Right cardiac atrium (tissue), 5 donors: Measurements from ENCODE around the gene PHAF1. TPM values are rescaled to one million over a fixed set of nuclear protein-coding genes. Genes with fewer than 3 reads are reported as not detected.

ENCODE experiments used
- ATAC-seq, 2 donors: fragments of 200-7000 bp; cut with Tn5 transposase; one replicate each; pipeline versions ENCODE4 v1.8.0 to v1.9.1; 2020; ENCODE audit warnings: moderate library complexity in 2 of 2, mild to moderate bottlenecking in 1 of 2
- DNase-seq, 3 donors: peaks; one replicate each; pipeline ENCODE4 v3.0.0-alpha.2; 2020
- H3K27ac ChIP-seq: one replicate; pipeline ENCODE4 v1.5.1; 2013; ENCODE audit warnings: mild to moderate bottlenecking, low read length, control low read depth, moderate library complexity
- H3K27me3 ChIP-seq: one replicate; pipeline ENCODE4 v1.6.1; 2013; ENCODE audit not compliant: control insufficient read depth, insufficient read depth
- H3K4me1 ChIP-seq: one replicate; pipeline ENCODE4 v1.6.1; 2013; ENCODE audit warnings: low read length; ENCODE audit not compliant: control insufficient read depth, insufficient read depth
- H3K4me3 ChIP-seq: one replicate; pipeline ENCODE4 v1.5.1; 2013; ENCODE audit warnings: low read length, control low read depth
- H3K9me3 ChIP-seq: one replicate; pipeline ENCODE4 v1.6.1; 2013; ENCODE audit warnings: low read length; ENCODE audit not compliant: control insufficient read depth
- WGBS: extraction: QIAGEN DNeasy Blood & Tissue Kit; methylation state at CpG from one replicate; pipeline ENCODE4 v1.1.7; 2013; 5-methylcytosine and 5-hydroxymethylcytosine counted together
- intact Hi-C, 4 donors: fragments of 100-400 bp; cut with DNase I; formaldehyde crosslinking; loops; one replicate each; pipeline versions ENCODE4 v1.11.0 to v1.14.0; 2022 to 2023
- long read RNA-seq, 4 donors: library from polyadenylated mRNA; unstranded; transcript quantifications; one replicate each; pipeline ENCODE4 v2.0.0, GENCODE V29; 2020 to 2021
- polyA plus RNA-seq: library from polyadenylated mRNA; stranded (reverse); fragments of 200-250 nt; gene quantifications from one replicate; pipeline ENCODE4 v1.2.3, GENCODE V29; 2013
- total RNA-seq, 4 donors: library from RNA; stranded (reverse); fragmentation: NEBNext Ultra II Directional; extraction: Animal tissue kit (Norgen Biotek cat#: 25700); gene quantifications; one replicate each; pipeline ENCODE4 v1.2.1, GENCODE V29; 2021
- donor health status: healthy with polysubstance abuse.
- donor health status: DM: no; HTN: yes; CAD: no.
- donor health status: DM: no; HTN: no; CAD: no.
- donor health status: DM: no; HTN: yes; CAD: no; lungs with severe emphysema.
- donor health status: DM: yes; HTN: yes; CAD: no.

The PHAF1 gene
- total RNA-seq (10 to 100 TPM; 11.4 to 11.8 (median 11.6) TPM), polyA plus RNA-seq (7.1 TPM)
- long read RNA-seq, donor 1, transcript C16orf70-208 (17 exons, 1,353 nt), result major isoform, 14 of 27 reads
- long read RNA-seq, donor 1, partial matches to known transcripts, result 3 of 27 reads
- long read RNA-seq, donor 1, other reads (novel, unspliced or antisense), result 8 of 27 reads
- long read RNA-seq, donor 2, transcript C16orf70-208 (17 exons, 1,353 nt), result major isoform, 11 of 20 reads
- long read RNA-seq, donor 2, partial matches to known transcripts, result 1 of 20 reads
- long read RNA-seq, donor 2, other reads (novel, unspliced or antisense), result 5 of 20 reads
- long read RNA-seq, donor 3, transcript C16orf70-208 (17 exons, 1,353 nt), result major isoform, 14 of 34 reads
- long read RNA-seq, donor 3, partial matches to known transcripts, result 4 of 34 reads
- long read RNA-seq, donor 3, other reads (novel, unspliced or antisense), result 15 of 34 reads
- long read RNA-seq, donor 4, transcript C16orf70-208 (17 exons, 1,353 nt), result major isoform, 9 of 19 reads
- long read RNA-seq, donor 4, partial matches to known transcripts, result 0 of 19 reads
- long read RNA-seq, donor 4, other reads (novel, unspliced or antisense), result 8 of 19 reads

DNA sequence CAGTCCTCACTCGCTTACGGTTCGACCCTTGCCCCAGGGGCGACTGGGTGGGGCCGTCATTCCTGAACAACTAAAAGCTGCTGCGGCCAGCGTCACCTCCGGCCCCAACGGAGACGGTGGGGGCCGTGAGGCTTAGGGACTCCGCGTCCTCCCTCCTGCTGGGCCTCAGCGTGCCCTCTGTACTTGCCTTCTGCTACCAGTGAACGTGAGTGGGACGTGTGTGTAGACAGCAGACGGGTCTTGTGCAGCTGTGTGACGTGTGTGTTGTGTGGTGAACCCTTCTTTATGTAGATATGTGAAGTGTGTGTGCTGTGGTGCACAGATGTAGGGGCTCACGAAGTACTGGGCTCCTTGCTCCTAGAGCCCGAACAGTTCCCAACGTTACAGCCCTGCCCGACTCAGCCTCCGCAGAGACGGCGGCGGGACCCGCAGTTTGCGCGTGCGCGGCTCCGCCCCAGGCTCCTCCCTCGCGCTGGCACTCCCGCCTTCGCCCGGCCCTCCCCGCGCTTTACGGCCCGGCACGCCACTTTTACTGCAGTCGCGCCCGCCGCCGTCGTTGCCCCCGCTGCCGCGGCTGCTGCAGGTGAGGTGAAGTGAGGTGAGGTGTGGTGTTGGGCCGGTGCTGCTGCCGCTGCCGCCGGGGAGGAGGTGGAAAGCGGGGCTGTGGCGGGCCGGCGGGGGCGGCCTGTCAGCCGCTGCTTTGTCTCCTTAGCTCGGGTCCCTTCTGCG, at the start of gene PHAF1:
Gene PHAF1, plus strand, starts transcription at position 535 of the 729 bp plus-strand sequence. CDS start 235 bp downstream, outside the sequence.
- intact Hi-C loops, result loop anchor here in 1 of 4 donors (5.0 kb wide), 1 partner anchor 38 kb away; no protein-coding TSS in a partner anchor
- H3K27me3 ChIP-seq, result no peaks in the 10 kb centered on the region
- WGBS, result 1% methylated on average over 63 of the region's 63 CpGs
- H3K4me3 ChIP-seq, result peak within 1 kb of the TSS; percentile 80
- H3K27ac ChIP-seq, result peak within 1 kb of the TSS; percentile 66
- DNase-seq, result peak; percentile 93 to 98 (median 97)
- peaks cover 3% of the 10 kb centered on the region for H3K4me1 ChIP-seq
- peak; percentile 97 for ATAC-seq
- no peaks in the 10 kb centered on the region for H3K9me3 ChIP-seq

DNA sequence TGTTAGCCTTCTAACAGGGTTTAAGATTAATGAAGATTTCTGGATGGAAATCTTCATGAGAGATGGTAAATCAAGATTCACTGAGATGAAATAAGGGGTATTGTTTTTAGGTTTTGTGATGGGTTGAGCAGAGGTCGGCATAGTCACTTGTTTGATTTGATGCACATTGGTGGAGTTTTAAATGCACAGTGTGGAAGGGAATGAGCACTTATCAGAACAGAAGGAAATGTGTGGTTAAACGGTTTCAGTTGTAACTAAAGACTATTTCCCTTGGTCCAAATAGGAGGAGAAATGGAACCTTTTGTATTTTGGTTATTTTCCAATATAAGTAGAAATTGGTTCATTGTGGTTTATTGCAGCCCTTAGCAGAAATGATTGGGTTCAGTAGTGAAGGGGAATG, 46.7 kb upstream of the PHAF1 start:
- intact Hi-C loops, result no loop called here
- Histone ChIP-seq H3K27me3 (no peaks in the 10 kb centered on the region), H3K4me3 (no peak overlapping the region), H3K9me3 (no peaks in the 10 kb centered on the region), H3K27ac (no peak overlapping the region), H3K4me1 (no peaks in the 10 kb centered on the region)
- DNase-seq, result no peak
- no peak for ATAC-seq
- 39% methylated on average over 2 of the region's 2 CpGs for WGBS

DNA sequence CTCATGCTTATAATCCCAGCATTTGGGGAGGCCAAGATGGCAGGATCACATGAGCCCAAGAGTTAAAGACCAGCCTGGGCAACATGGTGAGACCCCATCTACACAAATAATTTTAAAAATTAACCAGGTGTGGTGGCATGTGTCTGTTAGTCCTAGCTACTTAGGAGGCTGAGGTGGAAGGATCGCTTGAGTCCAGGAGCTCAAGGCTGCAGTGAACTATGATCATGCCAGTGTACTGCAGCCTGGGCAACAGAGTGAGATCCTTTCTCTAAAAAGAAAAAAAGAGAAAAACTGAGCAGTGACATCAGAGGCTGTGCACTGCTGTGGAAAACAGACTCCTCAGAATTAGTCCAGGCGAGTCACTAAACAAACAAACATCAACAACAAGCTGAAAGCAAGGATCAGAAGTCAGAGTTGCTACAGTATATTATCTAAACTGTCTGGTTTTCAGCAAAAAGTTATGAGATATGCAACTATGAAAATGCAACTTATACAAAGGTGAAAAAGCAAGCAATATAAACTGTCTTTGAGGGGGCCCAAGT, 41.5 kb upstream of the PHAF1 start:
- Histone ChIP-seq H3K4me1 (no peaks in the 10 kb centered on the region), H3K27ac (no peak overlapping the region), H3K9me3 (no peaks in the 10 kb centered on the region), H3K27me3 (no peaks in the 10 kb centered on the region), H3K4me3 (no peak overlapping the region)
- ATAC-seq (no peak), DNase-seq (no peak)
- WGBS, result 98% methylated on average over 2 of the region's 2 CpGs
- intact Hi-C loops, result no loop called here

DNA sequence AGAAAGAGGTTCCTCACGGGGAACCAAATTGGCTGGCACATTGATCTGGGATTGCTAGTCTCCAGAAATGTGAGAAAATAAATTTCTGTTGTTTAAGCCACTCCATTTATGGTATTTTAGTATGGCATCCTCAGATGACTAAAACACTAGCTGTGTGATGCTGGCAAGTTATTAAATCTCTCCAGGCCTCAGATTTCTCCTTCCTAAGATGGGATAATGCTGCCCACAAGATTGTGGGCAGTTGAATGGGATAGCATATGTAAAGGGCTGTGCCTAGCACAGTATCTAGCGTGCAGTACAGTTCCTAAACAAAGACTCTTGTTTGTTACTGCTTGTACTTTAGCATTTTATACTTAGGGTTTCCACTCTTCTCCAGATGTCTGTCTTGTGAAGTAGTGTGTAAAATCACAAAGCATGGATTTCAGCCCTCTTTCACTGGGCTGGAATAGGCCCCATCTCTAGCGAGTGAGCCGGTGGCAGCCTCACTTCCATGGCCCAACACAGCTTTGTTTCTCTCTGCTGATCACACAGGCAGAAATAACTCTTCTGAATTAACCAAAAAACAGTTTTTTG, 38.2 kb upstream of the PHAF1 start:
- Histone ChIP-seq H3K9me3 (no peaks in the 10 kb centered on the region), H3K4me1 (no peaks in the 10 kb centered on the region), H3K4me3 (no peak overlapping the region), H3K27ac (no peak overlapping the region), H3K27me3 (no peaks in the 10 kb centered on the region)
- WGBS, result 85% methylated on average over 4 of the region's 4 CpGs
- ATAC-seq (no peak), DNase-seq (no peak)
- intact Hi-C loops, result no loop called here

DNA sequence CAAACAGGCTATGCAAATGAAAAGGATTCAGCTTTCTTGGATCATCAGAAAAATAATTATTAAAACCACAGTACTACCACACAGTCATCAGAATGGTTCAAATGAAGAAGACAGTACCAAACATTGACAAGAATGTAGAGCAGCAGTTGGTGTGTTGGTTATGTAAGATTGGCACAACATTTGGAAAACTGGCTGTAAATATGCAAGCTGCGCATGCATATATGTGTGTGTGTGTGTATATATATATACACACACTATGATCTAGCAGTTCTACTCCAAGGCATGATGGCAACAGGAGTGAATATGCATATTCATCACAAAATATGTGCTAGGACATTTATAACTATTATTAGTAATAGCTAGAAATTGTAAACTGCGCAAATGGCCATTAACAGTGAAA, 34.4 kb upstream of the PHAF1 start:
- H3K27ac ChIP-seq, result no peak overlapping the region
- intact Hi-C loops, result no loop called here
- H3K27me3 ChIP-seq, result no peaks in the 10 kb centered on the region
- WGBS, result 100% methylated on average over 2 of the region's 2 CpGs
- no peak for DNase-seq
- no peaks in the 10 kb centered on the region for H3K9me3 ChIP-seq
- H3K4me1 ChIP-seq, result no peaks in the 10 kb centered on the region
- no peak for ATAC-seq
- no peak overlapping the region for H3K4me3 ChIP-seq

DNA sequence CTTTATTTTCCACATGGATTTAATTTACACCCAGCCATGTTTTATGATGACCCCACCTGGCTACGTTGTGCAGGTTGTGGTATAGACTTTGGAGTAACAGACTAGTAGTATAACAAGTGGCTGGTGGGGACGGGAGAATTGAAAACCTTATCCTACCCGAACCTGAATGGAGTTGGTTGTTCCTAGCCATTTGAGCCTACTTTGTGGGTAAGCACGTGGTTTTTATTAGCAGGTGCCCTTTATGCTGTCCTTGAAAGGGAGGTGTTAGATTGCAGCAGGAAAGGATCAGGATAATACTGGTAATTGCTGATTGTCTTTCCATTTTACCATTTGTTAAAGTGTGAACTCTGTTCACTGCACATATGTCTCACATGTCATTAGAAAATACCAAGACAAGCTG, 31.9 kb upstream of the PHAF1 start:
- ATAC-seq (no peak), DNase-seq (no peak)
- H3K27ac ChIP-seq, result no peak overlapping the region
- no peaks in the 10 kb centered on the region for H3K9me3 ChIP-seq
- intact Hi-C loops, result no loop called here
- H3K4me3 ChIP-seq, result no peak overlapping the region
- no peaks in the 10 kb centered on the region for H3K4me1 ChIP-seq
- WGBS, result 81% methylated on average over 4 of the region's 4 CpGs
- H3K27me3 ChIP-seq, result no peaks in the 10 kb centered on the region

DNA sequence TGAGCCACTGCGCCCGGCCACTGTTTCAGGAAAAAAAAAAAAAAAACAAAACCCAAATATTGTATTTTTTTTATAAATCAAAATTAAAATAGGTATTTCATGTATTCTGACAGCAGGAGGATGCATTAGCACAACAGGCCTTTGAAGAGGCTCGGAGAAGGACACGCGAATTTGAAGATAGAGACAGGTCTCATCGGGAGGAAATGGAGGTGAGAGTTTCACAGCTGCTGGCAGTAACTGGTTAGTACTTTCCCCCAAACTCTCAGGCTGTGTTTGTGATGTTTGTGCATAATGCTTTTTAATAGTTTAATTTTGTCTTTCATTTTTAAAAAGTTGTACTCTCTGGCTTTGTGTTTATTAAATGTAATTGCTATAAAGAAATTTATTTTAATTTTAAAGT, 27.6 kb upstream of the PHAF1 start:
- WGBS, result 89% methylated on average over 6 of the region's 6 CpGs
- Histone ChIP-seq H3K4me1 (no peaks in the 10 kb centered on the region), H3K4me3 (no peak overlapping the region), H3K27ac (no peak overlapping the region), H3K27me3 (no peaks in the 10 kb centered on the region), H3K9me3 (no peaks in the 10 kb centered on the region)
- DNase-seq (no peak), ATAC-seq (no peak)
- intact Hi-C loops, result no loop called here

DNA sequence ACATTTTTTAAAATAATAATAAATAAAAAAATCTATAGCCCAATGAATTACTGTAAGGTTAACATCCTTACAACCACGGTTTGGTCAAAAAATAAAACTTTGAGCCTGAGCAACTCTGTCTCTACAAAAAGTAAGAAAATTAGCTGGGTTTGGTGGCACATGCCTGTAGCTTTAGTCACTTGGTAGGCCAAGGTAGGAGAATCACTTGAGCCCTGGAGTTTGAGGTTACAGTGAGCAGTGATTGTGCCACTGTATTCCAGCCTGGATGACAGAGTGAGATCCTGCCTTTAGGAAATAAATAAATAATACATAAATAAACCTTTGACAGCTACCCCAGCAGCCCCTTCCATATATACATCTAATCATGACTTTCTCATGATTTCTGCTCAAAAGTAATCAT, 26.9 kb upstream of the PHAF1 start:
- Histone ChIP-seq H3K4me3 (no peak overlapping the region), H3K4me1 (no peaks in the 10 kb centered on the region), H3K27ac (no peak overlapping the region), H3K27me3 (no peaks in the 10 kb centered on the region), H3K9me3 (no peaks in the 10 kb centered on the region)
- ATAC-seq, result no peak
- 95% methylated on average over 1 of the region's 1 CpG for WGBS
- intact Hi-C loops, result no loop called here
- no peak for DNase-seq

DNA sequence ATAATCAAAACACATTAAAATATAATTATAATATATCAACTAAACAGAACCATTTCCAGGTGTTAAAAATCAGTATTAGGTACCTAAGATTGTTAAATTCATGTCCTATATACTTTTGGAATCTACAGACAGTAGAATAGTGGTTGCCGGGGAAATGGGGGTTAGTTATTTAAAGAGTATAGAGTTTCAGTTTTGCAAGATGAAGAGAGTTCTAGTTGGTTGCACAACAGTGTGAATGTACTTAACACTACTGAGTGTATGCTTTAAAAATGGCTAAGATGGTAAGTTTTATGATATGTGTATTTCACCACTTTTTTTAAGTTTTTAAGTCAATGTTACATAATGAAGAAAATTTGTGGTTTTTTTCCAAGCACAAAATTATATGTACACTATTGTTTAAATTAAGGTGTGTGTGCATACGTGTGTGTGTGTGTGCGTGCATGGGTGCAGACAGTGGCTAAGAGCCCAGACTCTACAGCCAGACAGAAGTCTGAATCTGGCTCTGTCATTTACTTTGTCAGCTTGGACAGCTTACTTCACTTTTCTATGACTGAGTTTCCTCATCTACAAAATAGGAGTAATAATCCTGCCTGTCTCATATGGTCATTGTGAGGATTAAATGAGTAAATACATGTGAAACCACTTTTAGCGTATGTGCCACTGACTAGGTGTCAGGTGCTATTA, 25.3 kb upstream of the PHAF1 start:
- no peak overlapping the region for H3K27ac ChIP-seq
- ATAC-seq, result no peak

DNA sequence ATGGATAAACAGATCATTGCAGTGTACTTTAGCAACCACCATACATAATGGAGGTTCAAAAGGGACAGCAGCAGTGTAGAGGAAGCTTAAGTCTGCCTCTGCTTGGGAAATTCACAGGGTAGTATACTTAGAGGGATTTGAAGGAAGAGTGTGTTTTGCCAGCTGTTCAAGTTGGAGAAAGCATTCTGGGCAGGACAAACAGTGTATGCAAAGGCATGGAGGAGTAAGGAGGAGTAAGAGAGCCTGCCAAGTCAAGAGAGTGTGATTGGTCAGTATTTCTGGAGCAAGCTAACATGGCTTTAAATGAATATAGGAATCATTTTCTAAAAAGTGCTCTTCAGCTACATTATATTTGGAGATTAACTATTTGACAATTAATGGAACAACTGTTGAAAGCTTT, 22.9 kb upstream of the PHAF1 start:
- intact Hi-C loops, result no loop called here
- H3K27ac ChIP-seq, result no peak overlapping the region

More for the DNA sequence above, 25.3 kb upstream of the PHAF1 start:
- Histone ChIP-seq H3K9me3 (no peaks in the 10 kb centered on the region), H3K4me3 (no peak overlapping the region), H3K4me1 (no peaks in the 10 kb centered on the region), H3K27me3 (no peaks in the 10 kb centered on the region)
- WGBS, result 92% methylated on average over 4 of the region's 4 CpGs
- intact Hi-C loops, result no loop called here
- no peak for DNase-seq

More for the DNA sequence above, 22.9 kb upstream of the PHAF1 start:
- DNase-seq, result no peak
- Histone ChIP-seq H3K4me1 (no peaks in the 10 kb centered on the region), H3K4me3 (no peak overlapping the region), H3K9me3 (no peaks in the 10 kb centered on the region), H3K27me3 (no peaks in the 10 kb centered on the region)
- ATAC-seq, result peak in 1 of 2 donors; percentile 80
